Hindlimb muscle (tissue), 1 donor: ENCODE data around the gene EEF1AKMT3. TPM values are rescaled to one million over a fixed set of nuclear protein-coding genes. Genes with fewer than 3 reads are reported as not detected.

Experiments
- DNase-seq: peaks from one replicate; pipeline ENCODE4 v3.0.0-alpha.2; 2013
- polyA plus RNA-seq: library from polyadenylated mRNA; unstranded; fragments of 120-200 nt; gene quantifications from one replicate; pipeline ENCODE4 v1.2.1, GENCODE V29; 2013; ENCODE audit not compliant: insufficient read length

The EEF1AKMT3 gene
- 6.0 TPM for polyA plus RNA-seq

DNA sequence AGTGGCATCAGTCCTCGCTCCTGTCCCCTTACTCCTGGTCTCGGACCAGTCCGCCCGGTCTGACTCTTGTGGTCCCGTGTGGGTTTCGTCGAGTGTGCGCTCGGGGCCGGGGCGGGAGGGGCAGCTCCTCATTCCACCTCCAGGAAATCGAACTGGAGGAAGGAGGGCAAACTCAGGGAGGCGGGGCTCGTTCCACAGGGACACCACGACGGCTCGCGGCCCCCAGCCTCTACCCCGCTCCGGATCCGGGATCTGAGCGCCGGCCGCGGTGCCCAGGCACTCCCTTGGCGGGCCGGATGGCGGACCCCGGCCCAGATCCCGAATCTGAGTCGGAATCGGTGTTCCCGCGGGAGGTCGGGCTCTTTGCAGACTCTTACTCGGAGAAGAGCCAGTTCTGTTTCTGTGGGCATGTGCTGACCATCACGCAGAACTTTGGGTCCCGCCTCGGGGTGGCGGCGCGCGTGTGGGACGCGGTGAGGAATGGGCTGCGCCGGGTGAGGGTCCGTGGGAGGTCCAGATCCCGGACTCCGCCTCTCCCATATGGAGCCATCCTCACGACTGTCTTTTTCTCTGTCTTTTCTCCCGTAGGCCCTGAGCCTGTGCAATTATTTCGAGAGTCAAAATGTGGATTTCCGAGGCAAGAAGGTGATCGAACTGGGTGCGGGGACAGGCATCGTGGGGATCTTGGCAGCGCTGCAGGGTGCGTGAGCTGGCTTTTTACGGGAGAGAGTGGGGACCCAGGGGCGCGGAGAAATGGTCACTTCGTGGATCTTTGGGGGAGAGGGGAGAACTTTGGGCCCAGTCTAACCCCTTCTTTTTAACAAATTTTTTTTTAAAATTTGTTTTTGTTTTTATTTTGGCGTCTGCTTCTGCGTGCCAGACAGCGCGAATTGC is at the start of gene EEF1AKMT3:
Gene EEF1AKMT3 (plus strand): TSS at position 186 of the 894 bp plus-strand sequence. CDS start 111 bp downstream, at position 297.
- peak; percentile 68 for DNase-seq

DNA sequence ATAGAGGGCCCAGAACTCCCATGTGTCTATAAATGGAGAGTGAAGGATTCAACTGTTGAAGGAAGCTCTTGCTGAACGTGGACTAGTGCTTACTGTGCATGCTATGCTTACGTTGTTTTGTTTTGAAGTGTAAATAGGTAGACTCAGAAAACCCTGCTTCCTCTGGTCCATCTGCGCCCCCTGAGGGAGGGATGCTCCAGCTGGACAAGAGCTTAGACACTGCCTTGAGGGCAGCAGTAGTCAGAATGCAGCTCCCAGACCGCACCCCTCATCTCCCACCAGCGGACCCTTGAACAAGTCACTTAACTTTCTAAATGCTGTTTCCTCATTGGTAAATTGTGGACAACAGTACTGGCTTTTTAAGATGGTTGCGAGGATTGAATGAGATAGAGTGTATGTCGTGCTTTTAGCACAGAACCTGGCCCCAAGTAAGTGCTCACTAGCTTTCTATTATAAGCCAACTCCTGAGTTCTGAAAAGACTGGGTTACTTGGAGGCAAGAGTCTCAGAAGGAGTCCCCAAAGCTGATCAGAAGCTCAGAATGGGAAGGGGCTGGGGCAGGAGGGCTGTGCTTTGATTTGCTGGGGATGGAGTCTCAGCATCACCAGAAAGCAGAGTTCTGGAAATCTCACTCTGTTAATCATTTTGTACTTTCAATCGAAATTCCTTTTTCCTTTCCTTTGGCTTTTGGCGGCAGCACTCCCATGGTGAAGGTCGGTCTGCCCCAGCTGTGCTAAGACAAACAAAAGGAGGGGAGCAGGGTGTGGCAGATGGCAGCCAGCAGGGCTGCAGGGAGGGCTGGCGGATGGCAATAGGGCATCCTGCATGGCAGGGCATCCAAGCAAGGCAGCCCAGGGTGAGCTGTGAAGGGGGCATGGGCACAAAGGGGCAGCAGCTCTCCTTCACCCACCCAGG is 49.4 kb upstream of the EEF1AKMT3 start:
- DNase-seq: no peak

DNA sequence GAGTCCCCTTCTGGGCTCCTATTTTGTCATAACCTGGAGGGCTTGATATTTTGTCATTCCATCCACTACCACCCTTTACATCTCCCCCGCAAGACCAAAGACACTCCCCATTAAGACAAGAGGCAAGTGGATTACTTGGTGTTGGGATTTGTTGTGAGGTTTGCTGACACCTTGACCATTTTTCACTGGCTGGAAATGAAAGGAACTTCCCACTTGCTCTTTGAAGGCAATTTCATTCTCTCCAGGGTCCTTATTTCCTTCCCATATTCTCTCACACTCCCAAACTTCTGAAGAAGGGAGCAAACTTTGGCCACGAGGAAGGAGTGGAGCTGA is 48.8 kb upstream of the EEF1AKMT3 start:
- DNase-seq: no peak

DNA sequence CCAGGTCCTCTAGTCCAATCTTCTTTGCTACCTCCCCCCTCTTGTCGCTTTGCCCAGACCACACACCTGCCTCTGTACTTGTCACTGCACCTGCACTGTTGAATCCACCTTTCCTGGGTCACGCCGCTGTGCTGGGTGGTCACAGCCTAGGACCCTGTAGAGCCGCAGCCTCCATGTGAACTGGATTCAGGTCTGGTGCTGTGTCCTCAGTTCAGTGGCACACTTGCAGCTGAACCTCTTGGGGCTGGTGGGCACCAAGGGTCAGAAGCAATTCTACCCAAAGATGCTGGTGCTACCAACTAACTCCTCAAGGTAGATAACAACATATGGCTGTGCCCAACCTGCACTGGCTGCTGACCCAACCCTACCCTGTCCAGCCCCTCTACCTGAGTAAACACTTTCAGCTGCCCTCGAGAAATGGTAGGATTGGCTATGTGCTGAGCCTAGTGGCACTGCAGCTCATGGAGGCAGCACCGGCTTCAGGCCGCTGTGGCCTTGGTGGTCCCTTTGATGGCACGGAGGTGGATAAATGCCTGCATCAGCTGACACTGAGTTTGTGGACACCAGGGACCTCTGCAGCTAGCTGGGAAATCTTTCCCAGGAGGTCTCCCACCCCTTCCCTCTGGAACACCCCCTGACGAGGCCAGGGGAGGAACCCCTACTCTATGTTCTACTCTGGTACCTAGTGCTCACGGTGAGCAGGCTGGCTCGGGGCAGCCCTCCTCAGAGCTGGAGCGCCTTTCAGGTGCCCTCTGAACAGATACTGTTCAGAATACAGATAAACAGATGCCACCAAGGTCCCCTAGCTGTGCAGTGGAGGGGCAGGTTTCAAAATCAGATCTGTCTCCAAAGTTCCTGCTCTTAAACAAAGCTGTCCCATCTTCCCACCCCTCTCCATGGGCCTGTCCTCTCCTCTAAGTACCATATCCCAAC is 48.1 kb upstream of the EEF1AKMT3 start:
- no peak for DNase-seq

DNA sequence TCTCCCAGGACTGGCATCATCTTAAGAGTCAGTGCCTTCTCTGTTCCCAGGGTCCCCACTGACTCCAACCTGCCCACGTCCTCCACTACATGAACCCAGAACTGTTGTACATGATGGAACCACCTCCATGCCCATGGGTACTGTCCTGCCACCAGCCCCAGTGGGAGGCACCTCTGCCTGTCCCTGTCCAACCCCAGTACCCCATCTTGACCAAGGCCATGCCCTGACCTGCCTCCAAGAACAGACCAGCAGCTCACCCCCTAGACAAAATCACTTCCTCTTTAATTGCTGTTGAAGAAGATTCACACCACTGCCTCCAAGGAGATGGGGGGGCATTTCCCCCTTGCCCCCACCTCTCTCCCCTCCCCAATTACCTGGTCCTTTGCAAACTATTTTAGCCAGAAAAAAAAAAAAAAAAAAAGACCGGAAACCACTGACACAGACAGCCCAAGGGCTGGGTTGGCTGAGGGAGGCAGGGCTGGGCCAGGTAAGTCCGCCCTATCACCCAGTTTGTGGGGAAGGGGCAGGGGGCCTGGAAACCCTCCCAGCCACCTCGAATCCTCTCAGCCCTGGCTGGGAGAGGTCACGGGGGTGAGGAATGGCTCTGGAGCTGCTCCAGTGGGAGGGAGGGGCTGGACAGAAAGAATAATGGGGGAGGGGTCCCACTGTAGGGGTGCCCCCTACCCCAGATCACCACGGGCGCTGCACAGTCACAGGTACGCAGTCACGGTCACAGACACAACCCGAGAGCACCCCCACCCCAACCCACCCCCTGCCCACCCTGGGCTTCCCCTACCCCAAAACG is 47.3 kb upstream of the EEF1AKMT3 start:
- no peak for DNase-seq

DNA sequence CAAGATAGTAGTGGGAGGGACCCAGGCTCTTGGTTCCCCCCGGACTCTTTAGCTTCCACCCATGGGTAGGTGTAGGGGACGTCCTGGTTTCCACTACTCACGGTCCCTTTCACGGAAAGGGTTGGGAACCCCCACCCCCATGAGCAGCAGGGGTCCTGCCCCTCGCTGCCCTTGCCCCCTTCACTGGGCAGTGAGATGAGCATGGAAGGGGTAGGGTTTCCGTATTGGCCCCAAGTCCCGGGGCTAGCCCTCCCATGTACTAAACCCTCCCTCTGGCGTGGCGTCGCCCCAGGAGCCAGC is 46.6 kb upstream of the EEF1AKMT3 start:
- DNase-seq: no peak

DNA sequence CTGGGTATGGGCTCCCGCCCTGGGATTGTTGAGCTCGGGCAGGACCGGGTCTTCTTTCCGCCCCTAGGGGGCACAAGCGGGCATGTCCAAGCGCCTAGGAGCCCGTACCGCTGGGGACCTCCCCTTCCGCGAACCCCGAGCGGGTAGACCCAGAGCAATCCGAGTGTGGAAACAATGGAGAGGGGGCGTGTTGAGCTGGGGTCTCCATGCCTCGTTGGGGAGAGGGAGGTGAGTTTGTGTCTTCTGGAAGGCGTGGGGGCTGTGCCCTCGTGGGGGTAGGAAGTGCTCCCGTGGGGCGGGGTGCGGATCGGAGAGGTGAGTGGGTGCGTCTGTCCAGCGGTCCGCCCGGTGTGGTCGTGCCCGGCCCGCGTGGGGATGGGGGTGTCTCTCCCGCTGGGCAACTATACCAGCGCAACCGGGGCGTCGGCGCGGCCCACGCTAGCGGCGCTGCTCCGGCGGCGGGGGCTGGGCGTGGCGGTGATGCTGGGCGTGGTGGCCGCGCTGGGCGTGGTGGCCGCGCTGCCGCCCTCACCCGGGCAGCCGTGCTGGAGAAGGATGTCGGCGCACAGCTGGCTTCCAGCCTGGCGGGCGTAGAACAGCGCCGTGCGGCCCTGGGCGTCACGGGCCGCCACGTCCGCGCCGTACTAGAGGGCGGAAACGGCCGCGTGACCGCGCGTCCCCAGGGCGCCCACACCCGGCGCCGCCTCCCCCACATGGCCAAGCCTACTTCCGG is 46.1 kb upstream of the EEF1AKMT3 start:
- peak; percentile 74 for DNase-seq

DNA sequence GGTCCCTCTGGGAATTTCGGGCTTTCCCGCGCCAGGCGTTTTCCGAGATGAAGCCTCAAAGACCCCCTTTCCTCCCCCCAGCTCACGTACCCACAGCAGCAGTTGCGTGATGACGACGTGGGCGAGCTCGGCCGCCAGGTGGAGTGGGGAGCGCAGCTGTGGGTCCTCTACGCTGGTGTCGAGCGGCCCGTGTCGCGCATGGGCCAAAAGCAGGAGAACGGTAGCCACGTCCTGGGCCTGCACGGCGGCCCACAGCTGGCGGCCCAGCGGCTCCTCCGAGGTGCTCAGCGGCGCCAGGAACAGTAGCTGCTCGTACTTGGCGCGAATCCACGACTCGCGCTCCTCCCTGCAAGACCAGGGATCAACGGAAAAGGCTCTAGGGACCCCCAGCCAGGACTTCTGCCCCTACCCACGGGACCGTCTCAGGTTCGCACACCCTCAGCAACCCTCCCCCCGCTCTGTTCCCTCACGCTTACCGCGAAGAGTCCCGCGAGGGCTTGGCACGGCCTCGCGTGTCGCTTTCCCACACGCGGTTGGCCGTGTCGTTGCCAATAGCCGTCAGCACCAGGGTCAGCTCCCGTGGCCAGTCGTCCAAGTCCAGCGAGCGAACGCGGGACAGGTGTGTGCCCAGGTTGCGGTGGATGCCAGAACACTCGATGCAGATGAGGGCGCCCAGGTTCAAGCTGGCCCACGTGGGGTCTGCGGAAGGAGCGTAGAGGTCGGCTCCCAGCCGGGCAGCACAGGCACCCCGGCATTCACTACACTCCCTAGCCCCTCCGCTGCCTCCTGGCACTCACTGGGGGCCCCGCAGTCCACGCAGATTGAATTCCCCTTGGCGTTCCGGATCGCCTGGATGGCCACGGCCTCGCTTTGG is 45.3 kb upstream of the EEF1AKMT3 start:
- DNase-seq: no peak

DNA sequence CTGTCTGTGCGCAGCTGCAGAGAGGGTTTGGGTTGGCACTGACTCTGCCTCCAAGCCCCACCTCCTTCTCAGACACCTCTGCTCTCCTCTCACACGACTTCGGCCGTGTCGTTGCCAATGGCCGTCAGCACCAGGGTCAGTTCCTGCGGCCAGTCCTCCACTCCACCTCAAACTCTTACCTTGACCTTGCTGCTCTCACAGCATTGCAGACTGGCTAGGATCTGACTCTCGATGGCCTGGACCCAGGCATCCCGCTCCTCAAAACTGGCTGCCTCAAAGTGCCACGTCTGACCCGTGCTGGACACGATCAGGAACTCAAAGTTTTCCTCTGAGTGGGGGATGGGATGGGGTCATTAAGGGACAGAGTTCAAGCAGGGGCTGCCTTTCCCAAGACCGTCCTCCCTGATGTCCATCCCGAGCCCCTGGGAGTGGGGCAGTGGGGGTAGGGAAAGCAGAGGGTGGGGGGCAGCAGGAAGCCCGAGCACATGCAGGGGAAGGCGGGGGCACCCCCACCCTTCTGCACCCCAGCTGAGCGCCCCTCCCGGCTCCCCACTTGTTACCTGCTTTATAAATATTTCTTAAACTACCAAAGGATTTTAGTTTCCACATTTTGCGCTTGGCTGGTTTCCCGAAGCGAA is 44.5 kb upstream of the EEF1AKMT3 start:
- no peak for DNase-seq

DNA sequence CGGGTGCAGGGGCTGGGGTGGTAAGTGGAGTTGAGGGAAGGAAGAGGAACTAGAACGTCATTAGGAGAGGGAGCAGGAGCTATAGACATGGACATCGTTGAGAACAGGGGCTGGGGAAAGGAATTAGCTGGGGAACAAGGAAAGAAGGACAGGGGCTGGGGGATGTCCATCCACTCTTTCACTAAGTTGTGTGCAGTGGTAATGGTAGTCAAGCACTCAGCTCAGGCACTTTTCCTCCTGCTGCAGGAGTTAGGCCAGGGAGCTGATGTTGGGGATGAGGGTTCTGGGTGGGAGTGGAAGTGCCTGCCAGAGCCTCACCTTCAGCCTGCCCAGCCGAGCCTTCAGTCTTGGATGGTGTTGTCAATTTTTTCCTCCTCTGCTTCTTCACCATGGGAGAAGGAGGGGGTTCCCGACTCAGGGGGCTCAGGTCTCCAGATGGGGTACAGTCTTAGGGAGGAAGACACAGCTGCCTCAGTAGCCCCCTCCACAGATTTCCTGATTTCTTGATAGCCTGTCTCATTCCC is 43.0 kb upstream of the EEF1AKMT3 start:
- DNase-seq: no peak

DNA sequence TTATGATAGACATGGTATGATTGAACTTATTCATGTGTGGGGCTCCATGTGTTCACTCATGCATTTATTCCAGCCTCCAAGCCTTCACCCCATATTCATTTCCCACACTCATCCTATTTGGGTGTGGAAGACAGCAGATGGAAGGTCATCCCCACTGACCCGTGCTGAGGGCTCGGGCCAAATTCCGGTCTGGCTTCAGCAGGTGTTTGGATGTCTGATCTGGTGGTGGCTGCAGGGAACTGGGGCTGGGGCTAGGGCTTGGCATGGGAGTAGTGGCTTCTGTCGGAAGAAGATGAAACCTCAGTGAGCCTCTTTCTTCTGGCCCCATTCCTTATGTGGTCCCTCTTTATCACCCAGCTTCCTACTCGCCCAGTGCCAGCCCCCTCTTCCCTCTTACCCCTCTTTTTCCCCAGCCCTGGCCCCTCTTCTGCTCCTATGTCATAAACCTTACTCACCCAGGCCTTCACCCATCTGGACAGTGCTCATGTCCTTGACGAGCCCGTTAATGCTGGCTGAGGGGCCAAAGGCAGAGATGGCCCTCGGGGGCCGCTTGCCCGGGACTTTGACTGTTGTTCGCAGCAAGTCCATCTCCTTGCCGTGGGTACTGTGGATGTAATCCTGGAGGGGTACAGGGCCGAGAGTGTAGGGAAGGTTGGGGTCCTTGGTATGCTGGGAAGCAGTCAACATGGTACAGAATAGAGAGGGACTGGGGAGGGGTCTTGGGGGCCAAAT is 41.9 kb upstream of the EEF1AKMT3 start:
- no peak for DNase-seq

DNA sequence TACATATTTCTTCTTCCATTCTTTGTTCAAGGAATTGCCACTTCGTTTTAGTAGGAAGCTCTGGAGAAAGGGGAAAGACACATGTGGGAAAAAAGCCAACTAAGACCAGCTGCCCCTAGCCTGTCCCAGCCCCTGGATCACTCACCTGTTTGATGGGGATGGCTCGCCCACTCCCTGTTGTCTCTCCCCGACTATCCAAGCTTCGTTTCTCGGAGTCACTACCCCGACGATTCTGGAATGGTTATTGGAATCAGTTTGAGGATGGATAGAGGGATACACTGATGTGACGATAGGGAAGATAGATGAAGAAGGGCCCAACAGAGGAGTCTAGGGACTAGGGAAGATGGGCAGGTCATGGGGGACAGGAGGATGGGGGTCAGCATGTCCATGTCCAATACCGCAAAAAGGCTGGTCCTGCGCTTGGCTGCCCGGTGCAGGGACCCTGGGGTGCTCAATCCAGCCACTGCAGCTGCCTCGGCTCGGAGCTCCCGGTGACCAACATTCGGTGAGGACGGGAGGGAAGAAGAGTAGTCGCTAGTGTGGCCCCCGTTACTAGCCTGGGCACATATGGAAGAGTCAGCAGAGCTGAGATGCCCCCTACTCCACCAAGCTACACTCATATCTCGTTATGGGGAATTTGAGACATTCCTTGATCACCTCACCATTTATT is 40.9 kb upstream of the EEF1AKMT3 start:
- no peak for DNase-seq

DNA sequence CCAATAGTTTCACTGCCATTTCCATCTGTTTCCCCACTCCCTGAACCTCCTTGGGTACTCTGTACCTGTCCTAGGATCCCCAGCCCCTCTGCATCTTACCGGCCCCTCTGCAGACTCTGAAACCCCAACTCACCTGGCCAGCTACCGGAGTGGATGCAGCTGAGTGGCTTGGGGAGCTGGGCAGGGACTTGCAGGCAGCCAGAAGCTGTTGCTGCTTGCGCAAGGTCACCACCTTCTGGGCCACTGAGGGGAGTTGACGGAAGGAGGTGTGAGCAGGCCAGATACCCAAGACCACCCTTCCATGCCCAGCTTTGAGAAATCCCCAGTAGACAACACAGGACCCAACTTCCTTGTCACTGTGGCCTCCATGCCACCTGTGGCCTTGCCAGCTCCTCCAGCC is 40.1 kb upstream of the EEF1AKMT3 start:
- no peak for DNase-seq

DNA sequence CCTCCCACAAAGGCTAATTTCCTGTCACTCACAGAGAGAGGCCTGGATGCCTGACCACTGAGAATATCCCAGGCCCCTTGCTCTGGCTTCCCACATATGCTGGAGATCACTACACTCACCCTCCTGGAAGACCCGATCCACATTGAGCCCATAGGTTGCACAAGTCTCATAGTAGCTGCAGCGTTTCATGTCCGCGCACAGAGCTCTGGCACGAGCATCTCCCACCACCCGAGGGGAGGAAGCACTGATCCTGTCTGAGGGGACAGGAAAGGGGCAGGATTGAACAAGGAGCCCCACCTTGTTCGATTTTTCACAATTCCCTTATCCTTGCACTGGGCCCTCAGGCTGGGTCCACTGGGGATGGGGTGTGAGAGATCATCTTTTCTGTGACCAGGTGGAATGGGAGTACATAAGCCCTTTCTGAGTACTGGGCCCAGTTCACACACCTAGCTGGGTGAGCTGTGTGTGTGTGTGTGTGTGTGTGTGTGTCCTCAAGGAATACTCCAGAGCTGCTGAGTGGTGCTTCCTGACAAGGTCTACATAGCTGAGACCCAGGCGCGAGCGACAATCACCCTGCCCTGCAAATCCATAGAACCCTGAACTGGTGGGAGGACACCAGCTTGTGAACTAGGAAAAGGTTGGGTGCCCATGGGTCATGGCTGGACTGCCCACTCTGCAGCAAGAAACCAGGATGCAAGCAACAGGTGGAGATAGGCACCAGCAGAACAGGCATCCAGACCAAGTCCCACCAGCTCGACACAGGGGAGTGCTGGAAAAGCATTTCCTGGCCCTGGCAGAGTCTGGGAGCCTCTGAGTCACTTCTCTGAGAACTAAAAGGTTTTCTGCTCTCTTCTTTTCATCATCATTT is 39.5 kb upstream of the EEF1AKMT3 start:
- no peak for DNase-seq

DNA sequence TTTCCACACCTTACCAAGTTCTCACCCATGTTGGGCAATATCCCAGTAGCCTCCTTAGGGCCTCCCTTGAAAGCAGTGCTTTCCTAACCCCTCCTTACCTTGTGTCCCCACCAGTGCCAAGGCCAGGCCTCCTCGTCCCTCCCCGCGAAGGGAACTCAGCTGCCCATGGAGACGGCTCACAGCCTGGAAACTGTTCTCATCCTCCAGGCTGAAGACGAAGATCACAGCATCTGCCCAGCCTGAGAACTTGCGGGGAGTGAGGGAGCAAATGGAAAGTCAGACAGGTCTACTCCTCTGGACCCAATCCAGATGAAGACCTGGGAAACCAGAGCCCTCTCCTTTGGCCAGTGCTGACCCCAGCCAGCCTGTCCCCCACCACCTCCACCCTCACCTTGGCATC is 38.5 kb upstream of the EEF1AKMT3 start:
- no peak for DNase-seq

DNA sequence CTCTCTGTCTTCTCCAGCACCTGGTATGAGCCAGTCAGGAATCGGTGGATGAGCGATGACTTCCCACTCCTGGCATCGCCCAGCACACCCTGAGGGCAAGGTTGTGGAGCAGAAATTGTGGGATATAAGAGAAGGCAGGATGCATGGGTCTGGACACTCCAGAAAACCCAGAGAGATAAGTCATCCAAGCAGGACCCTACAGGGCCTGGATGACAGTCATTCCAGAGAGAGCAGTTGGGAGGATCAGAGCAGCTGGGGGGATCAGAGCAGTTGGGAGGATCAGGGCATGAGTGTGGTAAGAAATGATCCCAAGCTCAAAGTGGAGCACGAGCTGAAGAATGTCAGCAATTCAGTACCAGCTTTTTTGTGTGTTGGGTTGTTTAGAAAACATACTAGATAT is 37.8 kb upstream of the EEF1AKMT3 start:
- DNase-seq: no peak
